GM06990 (cell line): ENCODE measurements around the gene VOPP1.
"Not testable (repeated sequence)": the region's sequence is repeated elsewhere in the genome, so short reads cannot be mapped to it uniquely, and the experiment has no call there.

Experiments used
- DNase-seq: peaks from one replicate; pipeline ENCODE4 v3.0.0-alpha.2; 2011; ENCODE audit not compliant: insufficient read length; ENCODE audit errors: extremely low read depth
- H3K27me3 ChIP-seq: replicated peaks from 2 replicates; pipeline ENCODE4 v1.6.0; 2011; ENCODE audit warnings: low read length; ENCODE audit not compliant: control insufficient read depth, insufficient read depth
- H3K36me3 ChIP-seq: 2 replicates; pipeline ENCODE4 v1.5.1; 2011; ENCODE audit warnings: low read length; ENCODE audit not compliant: control insufficient read depth, insufficient read depth
- H3K4me3 ChIP-seq: replicated peaks from 2 replicates; pipeline ENCODE4 v1.5.1; 2011; ENCODE audit warnings: low read depth, mild to moderate bottlenecking, control low read depth, low read length
- CTCF ChIP-seq: IDR thresholded peaks from 2 replicates; pipeline ENCODE4 v1.5.1; 2011; ENCODE audit warnings: low read length, control low read depth, mild to moderate bottlenecking, inconsistent platforms; ENCODE audit not compliant: insufficient read depth, poor library complexity, severe bottlenecking

The VOPP1 gene, protein sequence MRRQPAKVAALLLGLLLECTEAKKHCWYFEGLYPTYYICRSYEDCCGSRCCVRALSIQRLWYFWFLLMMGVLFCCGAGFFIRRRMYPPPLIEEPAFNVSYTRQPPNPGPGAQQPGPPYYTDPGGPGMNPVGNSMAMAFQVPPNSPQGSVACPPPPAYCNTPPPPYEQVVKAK

GRCh38 chr7:55572378-55573233 lies at the start of gene VOPP1:
TSS of gene VOPP1 (minus strand) at chr7:55572502. CDS start at chr7:55572324, 178 bp downstream.
- no peak for TF ChIP-seq CTCF
- Histone ChIP-seq H3K36me3 (no peaks in the 10 kb centered on the region), H3K4me3 (peak within 1 kb of the TSS; percentile 90), H3K27me3 (no peaks in the 10 kb centered on the region)
- peak; percentile 86 for DNase-seq

- no peak for DNase-seq
- TF ChIP-seq CTCF, result no peak
- H3K36me3 ChIP-seq, result no peaks in the 10 kb centered on the region
- no peak overlapping the region for H3K4me3 ChIP-seq
- no peaks in the 10 kb centered on the region; the same call in 1 of the 2 replicates for H3K27me3 ChIP-seq
Observed at GRCh38 chr7:55618913-55619312, 46.6 kb upstream of the VOPP1 start.

DNA sequence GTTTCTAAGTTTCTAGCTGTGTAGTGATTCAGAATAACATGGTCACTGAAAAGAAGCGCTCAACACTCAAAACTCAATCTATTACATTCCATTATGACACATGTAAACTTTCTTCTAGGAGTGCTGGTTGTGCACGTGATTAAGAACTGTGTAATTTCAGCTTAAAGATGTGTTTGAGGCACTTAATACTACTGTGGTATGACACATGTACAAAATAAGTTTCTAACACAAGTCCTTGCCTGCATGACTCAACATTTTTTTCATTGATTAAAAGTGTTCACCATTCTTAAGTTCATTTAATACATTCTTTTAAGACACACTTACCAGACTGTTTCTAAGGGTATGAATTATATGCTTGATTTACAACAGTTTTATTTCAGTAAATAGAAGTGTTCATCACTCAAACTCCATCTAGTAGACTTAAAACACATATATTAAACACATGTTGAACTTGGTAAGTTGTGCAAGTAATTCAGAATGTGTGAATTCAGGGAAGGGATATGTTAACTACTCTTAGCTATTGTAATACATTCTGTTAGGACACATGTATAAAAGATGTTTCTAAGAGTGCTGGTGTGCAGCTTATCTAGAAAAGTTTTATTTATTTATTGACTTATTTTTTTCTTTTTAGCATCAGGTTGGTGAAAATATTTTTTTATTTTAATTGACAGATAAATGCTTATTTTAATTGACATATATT lies 42.2 kb upstream of the VOPP1 start:
- DNase-seq, H3K27me3 ChIP-seq, H3K4me3 ChIP-seq, H3K36me3 ChIP-seq: not testable (repeated sequence)

DNA sequence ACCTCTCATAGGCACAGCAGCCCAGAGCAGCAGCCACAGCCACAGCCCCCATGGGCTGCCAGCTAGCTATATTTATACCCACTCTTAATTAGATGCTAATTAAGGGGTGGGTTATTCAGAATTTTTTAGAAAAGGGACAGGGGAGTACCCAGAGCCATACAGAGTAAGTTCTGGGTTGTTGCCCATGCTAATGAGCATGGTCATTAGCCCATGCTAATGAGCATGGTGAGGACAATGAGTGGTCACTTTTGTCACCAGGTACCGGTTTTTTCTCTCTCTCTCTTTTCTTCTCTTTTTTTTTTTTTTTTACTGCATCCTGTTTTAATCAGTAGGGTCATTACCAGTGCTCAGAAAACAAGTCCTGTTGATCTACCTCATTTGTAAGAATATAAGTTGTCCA lies 37.4 kb upstream of the VOPP1 start:
- not testable (repeated sequence) for H3K27me3 ChIP-seq, H3K36me3 ChIP-seq, DNase-seq, H3K4me3 ChIP-seq

GRCh38 chr7:55605661-55606060 lies 33.4 kb upstream of the VOPP1 start:
- not testable (repeated sequence) for DNase-seq, H3K36me3 ChIP-seq, H3K4me3 ChIP-seq, H3K27me3 ChIP-seq

DNA sequence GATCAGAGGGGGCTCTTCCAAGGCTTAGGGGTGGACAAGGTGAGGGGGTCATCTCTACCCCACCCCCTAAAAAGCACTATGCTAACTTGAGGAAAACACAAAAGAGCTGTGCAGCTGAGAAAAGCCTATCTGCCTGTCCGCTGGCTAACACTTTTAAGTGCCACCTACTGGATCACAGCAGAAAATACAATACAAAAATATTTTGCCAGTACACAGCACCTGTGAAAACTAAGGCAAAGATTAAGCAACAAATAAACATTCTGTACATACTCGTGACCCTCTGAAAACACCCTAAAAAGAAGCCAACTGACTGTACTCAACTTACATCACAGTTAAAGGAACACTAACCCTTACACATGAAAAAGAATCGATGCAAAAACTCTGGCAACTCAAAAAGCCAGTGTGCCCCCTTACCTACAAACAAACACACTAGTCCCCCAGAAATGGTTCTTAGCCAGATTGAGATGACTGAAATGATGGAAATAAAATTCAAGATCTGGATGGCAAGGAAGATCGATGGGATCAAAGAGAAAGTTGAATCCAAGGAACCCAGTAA lies 25.7 kb upstream of the VOPP1 start:
- not testable (repeated sequence) for H3K4me3 ChIP-seq, H3K27me3 ChIP-seq, H3K36me3 ChIP-seq, DNase-seq
- TF ChIP-seq CTCF, result peak; percentile 58

GRCh38 chr7:55597214-55597739 lies 25.0 kb upstream of the VOPP1 start:
- not testable (repeated sequence) for H3K27me3 ChIP-seq, H3K4me3 ChIP-seq, DNase-seq, H3K36me3 ChIP-seq
